Karpas-422 (cell line): ENCODE data around the gene APOD. TPM values are rescaled to one million over a fixed set of nuclear protein-coding genes. Genes with fewer than 3 reads are reported as not detected.
"Not testable (repeated sequence)": the region's sequence is repeated elsewhere in the genome, so short reads cannot be mapped to it uniquely, and the experiment has no call there.

Experiments used
- DNase-seq: peaks from one replicate; pipeline ENCODE4 v3.0.0-alpha.2; 2015
- H2AFZ ChIP-seq: fragments of 200-600 bp; sonication (generic); 2 replicates; pipeline ENCODE4 v1.6.1; 2014; ENCODE audit warnings: antibody characterized with exemption, low read length, mixed read lengths
- H3K27ac ChIP-seq: fragments of 200-600 bp; sonication (generic); 2 replicates; pipeline ENCODE4 v1.5.1; 2014; ENCODE audit warnings: mild to moderate bottlenecking, low read length, moderate library complexity
- H3K27me3 ChIP-seq: fragments of 200-600 bp; sonication (generic); 2 replicates; pipeline ENCODE4 v1.6.1; 2014; ENCODE audit warnings: low read length, mixed read lengths
- H3K36me3 ChIP-seq: fragments of 200-600 bp; sonication (generic); 2 replicates; pipeline ENCODE4 v1.6.1; 2014; ENCODE audit warnings: low read length, mixed read lengths; ENCODE audit not compliant: insufficient read depth
- H3K4me1 ChIP-seq: fragments of 200-600 bp; sonication (generic); 2 replicates; pipeline ENCODE4 v1.6.1; 2014; ENCODE audit warnings: mild to moderate bottlenecking, low read length, mixed read lengths
- H3K4me2 ChIP-seq: fragments of 200-600 bp; sonication (generic); 2 replicates; pipeline ENCODE4 v1.6.1; 2014; ENCODE audit warnings: low read length, low read depth, mild to moderate bottlenecking; ENCODE audit not compliant: poor library complexity, severe bottlenecking
- H3K4me3 ChIP-seq: fragments of 200-600 bp; sonication (generic); 2 replicates; pipeline ENCODE4 v1.5.1; 2014; ENCODE audit warnings: mild to moderate bottlenecking, antibody characterized with exemption, low read length, mixed read lengths
- H3K79me2 ChIP-seq: fragments of 200-600 bp; sonication (generic); 2 replicates; pipeline ENCODE4 v1.6.1; 2014; ENCODE audit warnings: mild to moderate bottlenecking, low read length, mixed read lengths
- H3K9ac ChIP-seq: fragments of 200-600 bp; sonication (generic); 2 replicates; pipeline ENCODE4 v1.6.0; 2014; ENCODE audit warnings: low read length
- H3K9me2 ChIP-seq: fragments of 200-600 bp; sonication (generic), shearing (Covaris generic); replicated peaks from 2 replicates; pipeline ENCODE4 v1.6.0; 2014; ENCODE audit warnings: mild to moderate bottlenecking, low read length, moderate library complexity; ENCODE audit not compliant: insufficient read depth
- H3K9me3 ChIP-seq: fragments of 300-700, 200-600 bp; sonication (generic); 2 replicates; pipeline ENCODE4 v1.6.1; 2014; ENCODE audit warnings: low read length, mixed read lengths
- H4K20me1 ChIP-seq: fragments of 200-600 bp; sonication (generic); 2 replicates; pipeline ENCODE4 v1.6.1; 2014; ENCODE audit warnings: mild to moderate bottlenecking, antibody characterized with exemption, low read length, low read depth; ENCODE audit not compliant: insufficient read depth
- total RNA-seq: library from RNA; depleted of rRNA; stranded (reverse); fragments of >200 nt; shearing (Covaris generic); gene quantifications from 2 replicates; pipeline ENCODE4 v1.2.3, GENCODE V29; 2014; ENCODE audit warnings: low replicate concordance

The APOD gene
- total RNA-seq, 1 experiment from 2014 or later = not detected

DNA sequence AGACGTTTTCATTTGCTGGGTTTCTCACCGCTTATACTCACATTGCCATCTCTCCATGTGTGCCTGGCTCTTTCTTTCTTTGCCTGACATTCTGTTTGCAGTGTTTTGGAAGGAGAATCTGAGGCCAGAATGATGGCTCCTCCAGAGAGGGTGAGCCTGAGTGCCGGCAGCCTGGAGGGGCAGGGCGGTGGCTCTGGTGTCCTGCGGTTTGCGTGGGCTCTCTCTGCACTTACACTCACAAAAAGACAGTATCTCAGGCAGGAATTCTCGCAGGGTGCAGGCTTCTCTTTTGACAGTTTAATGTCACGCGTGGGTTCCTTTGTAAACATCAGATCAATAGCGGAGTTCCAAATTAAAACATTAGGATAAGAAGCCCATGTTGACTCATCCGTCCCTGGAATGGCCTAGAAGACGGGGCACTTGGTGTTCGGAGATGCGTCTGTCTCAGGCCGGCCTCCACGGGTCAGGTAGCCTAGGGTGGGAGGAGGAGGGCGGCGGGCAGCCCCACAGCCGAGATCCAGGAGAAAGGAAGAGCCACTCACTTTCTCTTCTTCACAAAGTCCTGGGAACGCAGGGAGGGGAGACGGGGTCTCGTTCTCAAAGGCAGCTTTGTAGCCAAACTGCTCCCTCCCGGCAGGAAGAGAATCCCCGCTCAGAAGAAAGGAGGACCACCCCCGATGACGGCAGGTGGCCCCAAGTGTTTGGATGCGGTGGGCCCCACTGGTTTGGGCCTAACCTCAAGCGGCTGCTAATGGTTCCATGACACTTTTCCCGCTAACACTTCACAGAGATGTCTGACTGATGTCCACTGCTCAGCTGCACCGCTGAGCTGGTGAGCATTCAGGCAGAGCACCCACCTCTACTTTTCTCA is 44.0 kb upstream of the APOD start:
- H3K9me2 ChIP-seq, H3K4me1 ChIP-seq, H3K27ac ChIP-seq, H3K4me2 ChIP-seq, H4K20me1 ChIP-seq, H2AFZ ChIP-seq, H3K27me3 ChIP-seq, H3K36me3 ChIP-seq, H3K4me3 ChIP-seq, H3K79me2 ChIP-seq, H3K9ac ChIP-seq, H3K9me3 ChIP-seq: not testable (repeated sequence)
- DNase-seq = peak; percentile 16

DNA sequence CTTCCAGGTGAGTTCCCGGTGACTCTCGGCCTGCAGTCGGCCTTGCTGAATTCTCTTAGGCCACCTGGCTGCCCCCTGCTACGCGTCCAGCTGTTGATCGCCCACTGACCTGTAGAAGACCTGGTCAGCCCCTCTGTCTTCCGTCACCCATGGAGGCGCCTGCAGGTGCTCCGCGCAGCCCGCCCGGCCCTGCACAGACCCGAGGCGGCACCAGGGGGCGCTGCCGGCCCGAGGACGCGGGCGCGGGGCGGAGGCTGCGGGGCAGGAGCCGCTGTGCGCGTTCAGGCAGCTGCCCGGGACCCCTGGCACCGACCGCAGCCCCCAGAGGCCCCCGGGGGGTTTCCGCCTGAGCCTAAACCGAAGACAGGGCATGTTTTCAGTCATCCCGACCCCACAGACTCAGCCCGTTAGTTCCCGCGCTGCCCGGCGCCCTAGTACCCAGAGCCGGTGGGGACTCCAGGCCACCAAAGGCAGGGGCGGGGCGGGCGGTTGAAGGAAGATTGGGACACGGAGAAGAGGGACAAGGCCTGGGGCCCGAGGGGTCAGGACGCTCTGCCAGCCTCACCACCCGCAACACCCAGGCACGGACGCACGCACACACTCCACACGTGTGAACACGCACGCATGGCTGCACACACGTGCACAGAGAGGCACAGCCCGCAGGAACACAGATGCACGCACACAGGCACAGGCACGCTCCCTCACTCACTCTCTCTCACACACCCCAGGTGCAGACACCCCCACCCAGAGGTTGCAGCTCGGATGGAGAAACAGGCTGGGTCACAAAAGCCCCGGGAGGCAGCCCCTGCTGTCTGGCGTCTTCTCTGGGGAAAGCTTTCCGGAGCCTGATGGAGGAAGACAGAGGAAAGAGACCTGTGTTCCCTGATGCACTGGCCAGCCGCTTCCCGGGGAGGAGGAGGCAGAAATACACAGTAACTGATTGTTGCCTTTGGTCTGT is 41.1 kb upstream of the APOD start:
- not testable (repeated sequence) for H3K4me3 ChIP-seq, H3K9me2 ChIP-seq, H2AFZ ChIP-seq, DNase-seq, H3K9ac ChIP-seq, H3K9me3 ChIP-seq, H3K27me3 ChIP-seq, H3K79me2 ChIP-seq, H4K20me1 ChIP-seq, H3K27ac ChIP-seq, H3K36me3 ChIP-seq, H3K4me2 ChIP-seq, H3K4me1 ChIP-seq

DNA sequence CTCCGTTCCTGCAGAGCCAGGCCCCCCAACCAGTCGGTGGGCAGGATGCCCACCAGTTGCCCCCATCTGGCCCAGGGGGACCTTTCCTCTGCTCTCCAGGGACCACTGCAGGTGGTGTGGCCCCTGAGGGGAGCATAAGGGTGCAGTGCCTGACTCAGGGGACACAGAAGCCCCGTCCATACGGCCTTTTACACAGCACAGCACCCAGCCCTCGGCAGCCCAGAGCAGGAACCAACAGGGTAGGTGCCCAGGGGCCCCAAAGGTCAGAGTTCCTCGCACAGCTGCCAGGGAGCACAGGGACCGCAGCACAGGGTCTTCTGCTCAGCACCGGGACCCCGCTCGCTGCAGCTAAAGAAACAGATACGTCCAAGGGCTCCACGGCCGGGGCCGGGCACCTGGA is 40.4 kb upstream of the APOD start:
- not testable (repeated sequence) for H3K36me3 ChIP-seq, H3K27ac ChIP-seq, H3K9ac ChIP-seq, H3K4me3 ChIP-seq, H3K9me3 ChIP-seq, H3K9me2 ChIP-seq, H2AFZ ChIP-seq, H3K4me2 ChIP-seq, H3K79me2 ChIP-seq, H3K27me3 ChIP-seq, H3K4me1 ChIP-seq, DNase-seq, H4K20me1 ChIP-seq

DNA sequence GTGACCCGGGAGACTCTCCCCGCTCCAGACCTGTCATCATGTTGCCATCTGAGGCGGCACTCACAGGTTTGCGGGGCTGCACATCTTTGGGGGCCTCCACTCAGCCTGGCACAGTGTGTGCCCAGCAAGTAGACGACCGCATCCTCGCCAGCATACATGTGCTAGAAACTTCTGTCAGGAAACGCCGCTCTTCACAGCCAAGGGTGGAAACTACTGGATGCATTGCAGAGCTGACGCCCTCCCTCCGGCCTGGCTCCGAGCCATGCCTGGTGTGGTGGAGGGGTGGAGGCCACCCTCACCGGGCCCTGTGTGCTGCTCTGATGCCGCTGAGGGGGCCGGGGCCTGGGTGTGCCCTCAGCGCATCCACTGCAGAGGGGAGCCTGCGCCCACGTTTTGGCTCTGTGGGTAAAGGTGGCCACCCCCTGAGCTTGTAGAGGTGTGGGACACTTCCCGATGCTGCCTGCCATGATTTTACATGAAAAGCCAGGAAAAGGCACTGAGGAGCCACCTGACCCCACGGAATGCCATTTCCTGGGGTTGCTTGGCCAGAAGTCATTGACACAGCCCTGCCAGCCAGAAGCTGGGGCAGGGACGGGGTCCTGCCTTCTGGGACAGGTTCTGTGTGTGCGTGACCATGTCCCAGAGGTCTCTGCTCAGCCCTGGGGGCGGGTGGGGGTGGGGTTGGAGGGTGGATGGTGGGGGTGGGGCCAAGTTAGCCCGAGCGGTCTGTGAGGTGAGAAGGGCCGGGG is 39.7 kb upstream of the APOD start:
- not testable (repeated sequence) for H3K36me3 ChIP-seq, H3K27me3 ChIP-seq, H4K20me1 ChIP-seq, H3K9ac ChIP-seq, H3K4me1 ChIP-seq, H3K27ac ChIP-seq, H3K79me2 ChIP-seq, H3K4me2 ChIP-seq, H3K9me2 ChIP-seq, H3K4me3 ChIP-seq, H3K9me3 ChIP-seq, H2AFZ ChIP-seq
- DNase-seq = peak; percentile 12

DNA sequence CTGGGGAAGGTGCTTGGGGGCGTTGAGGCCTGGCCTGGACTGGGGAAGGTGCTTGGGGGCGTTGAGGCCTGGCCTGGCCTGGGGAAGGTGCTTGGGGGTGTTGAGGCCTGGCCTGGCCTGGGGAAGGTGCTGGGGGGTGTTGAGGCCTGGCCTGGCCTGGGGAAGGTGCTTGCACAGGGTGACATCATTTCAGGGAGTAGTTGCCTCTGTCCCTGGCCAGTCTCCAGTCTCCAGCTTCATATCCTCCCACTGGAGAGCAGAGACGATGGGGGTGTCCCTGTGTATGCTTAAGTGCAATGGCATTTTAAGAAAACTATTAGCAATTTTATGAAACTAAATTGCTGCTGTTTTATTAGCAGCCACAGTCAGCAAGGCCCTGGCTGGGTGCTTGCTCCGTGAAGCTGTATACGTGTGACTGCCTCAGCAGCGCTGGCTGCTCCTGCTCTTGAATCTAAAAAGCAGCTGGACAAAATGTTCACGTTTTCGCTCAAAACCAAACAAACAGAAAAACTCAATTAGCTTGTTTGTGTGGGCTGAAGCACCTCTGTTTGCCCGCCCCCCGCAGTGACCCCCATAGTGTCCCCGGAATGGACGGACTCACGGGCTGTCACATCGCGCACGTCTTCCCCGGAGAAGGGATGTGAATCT is 38.9 kb upstream of the APOD start:
- H3K4me2 ChIP-seq, H3K4me1 ChIP-seq, H3K9ac ChIP-seq, H3K27me3 ChIP-seq, H3K9me2 ChIP-seq, H4K20me1 ChIP-seq, DNase-seq, H3K27ac ChIP-seq, H3K9me3 ChIP-seq, H3K4me3 ChIP-seq, H3K36me3 ChIP-seq, H3K79me2 ChIP-seq, H2AFZ ChIP-seq: not testable (repeated sequence)

DNA sequence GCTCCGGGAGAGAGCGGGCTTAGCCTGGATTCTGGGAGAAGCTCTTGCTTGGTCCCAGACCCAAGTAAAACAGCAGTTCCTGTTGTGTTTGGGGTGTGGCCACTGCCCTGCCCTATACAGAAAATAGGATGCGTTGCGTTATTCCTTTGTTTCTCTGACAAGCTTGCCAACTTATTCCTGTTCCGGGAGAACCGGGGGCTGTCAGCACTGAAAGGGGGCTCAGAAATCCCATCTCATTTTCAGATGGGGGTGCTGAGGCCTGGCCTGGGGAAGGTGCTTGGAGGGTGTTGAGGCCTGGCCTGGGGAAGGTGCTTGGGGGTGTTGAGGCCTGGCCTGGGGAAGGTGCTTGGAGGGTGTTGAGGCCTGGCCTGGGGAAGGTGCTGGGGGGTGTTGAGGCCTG is 38.3 kb upstream of the APOD start:
- not testable (repeated sequence) for H3K4me1 ChIP-seq, H3K27me3 ChIP-seq, H3K79me2 ChIP-seq, H3K9ac ChIP-seq, H3K9me3 ChIP-seq, H2AFZ ChIP-seq, H3K9me2 ChIP-seq, DNase-seq, H3K4me3 ChIP-seq, H3K4me2 ChIP-seq, H3K27ac ChIP-seq, H4K20me1 ChIP-seq, H3K36me3 ChIP-seq

DNA sequence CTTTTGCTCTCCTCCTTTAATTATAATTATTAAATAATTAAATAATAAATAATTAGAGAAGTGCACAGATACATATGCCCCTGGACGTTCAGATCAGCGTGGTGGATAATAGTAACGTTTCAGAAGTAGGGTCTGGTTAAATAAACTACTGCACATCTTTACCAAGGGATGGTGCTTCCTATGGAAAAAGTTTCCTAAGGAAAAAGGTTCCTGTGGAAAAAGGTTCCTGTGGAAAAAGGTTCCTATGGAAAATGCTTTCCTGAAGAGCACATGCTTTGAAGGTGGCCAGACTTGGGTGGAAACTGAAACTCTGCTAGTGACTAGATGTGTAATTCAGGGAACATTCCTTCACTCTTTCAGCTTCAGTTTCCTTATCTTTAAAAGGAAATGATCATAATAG is 37.4 kb upstream of the APOD start:
- H3K27ac ChIP-seq, H3K9me3 ChIP-seq, H3K4me1 ChIP-seq, H4K20me1 ChIP-seq, H3K9me2 ChIP-seq, H3K36me3 ChIP-seq, H3K9ac ChIP-seq, H3K4me3 ChIP-seq, H3K4me2 ChIP-seq, H3K27me3 ChIP-seq, H3K79me2 ChIP-seq, H2AFZ ChIP-seq: not testable (repeated sequence)
- peak; percentile 38 for DNase-seq

DNA sequence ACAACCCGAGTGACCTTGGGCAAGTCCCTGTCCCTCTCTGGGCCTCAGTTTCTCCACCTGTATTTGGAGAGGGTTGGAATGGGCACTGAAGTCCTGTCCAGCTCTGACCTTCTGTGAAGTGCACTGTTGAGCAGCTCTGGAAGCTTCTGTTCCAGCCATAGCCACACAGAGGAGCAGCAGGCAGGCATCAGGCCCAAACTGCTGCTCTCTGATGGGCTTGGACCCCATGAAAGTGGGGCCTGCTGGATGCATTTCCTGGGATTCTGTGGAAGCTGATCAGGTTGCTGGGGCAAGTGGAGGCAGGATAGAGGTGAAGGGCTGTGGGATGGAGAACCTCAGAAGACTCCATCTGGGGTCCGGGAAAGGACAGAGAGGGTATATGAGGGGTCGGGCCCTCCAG is 36.7 kb upstream of the APOD start:
- H3K4me2 ChIP-seq, H3K79me2 ChIP-seq, H3K4me1 ChIP-seq, H3K27ac ChIP-seq, H3K36me3 ChIP-seq, H2AFZ ChIP-seq, H3K9ac ChIP-seq, H3K27me3 ChIP-seq, H3K9me3 ChIP-seq, H3K9me2 ChIP-seq, H3K4me3 ChIP-seq, H4K20me1 ChIP-seq: not testable (repeated sequence)
- DNase-seq = peak; percentile 37
